ENCODE results near the gene MITF.

DNA sequence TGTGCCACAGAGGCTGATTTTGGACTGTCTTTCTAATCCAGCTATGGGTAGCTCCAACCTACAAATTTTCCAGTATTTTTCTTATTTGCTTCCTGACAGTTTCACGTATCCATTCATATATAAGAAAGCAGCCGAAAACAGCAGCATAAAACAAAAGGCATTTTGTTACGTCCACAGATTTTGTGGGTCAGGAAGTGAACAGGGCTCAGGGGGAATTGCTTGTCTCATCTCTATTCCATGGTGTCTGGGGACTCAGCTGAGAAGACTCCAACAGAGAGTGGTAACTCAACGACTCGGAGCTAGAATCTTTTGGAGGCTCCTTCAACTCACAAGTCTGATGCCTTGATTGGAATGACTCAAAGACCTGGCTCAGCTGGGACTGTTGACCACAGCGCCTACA lies 248.6 kb downstream of the MITF start:
- TF ChIP-seq, protein P1, sequence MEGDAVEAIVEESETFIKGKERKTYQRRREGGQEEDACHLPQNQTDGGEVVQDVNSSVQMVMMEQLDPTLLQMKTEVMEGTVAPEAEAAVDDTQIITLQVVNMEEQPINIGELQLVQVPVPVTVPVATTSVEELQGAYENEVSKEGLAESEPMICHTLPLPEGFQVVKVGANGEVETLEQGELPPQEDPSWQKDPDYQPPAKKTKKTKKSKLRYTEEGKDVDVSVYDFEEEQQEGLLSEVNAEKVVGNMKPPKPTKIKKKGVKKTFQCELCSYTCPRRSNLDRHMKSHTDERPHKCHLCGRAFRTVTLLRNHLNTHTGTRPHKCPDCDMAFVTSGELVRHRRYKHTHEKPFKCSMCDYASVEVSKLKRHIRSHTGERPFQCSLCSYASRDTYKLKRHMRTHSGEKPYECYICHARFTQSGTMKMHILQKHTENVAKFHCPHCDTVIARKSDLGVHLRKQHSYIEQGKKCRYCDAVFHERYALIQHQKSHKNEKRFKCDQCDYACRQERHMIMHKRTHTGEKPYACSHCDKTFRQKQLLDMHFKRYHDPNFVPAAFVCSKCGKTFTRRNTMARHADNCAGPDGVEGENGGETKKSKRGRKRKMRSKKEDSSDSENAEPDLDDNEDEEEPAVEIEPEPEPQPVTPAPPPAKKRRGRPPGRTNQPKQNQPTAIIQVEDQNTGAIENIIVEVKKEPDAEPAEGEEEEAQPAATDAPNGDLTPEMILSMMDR (IDR thresholded peaks at IDR 0.05; ENCODE audit: low read depth, low read length), result no peak
- no peak for TF ChIP-seq EZH2phosphoT487 (IDR thresholded peaks at IDR 0.05; ENCODE audit: low read depth)
